Gastrocnemius medialis (tissue), 4 donors: ENCODE results near the gene ALDH1A2. TPM values are rescaled to one million over a fixed set of nuclear protein-coding genes. Genes with fewer than 3 reads are reported as not detected.

ENCODE experiments used
- ATAC-seq, 2 donors: fragments of 150-250 bp; one replicate each; pipeline ENCODE4 v1.9.1; 2016
- DNase-seq, 2 donors: peaks; one replicate each; pipeline ENCODE4 v3.0.0-alpha.2; 2019
- H3K27ac ChIP-seq, 4 donors: fragments of 200-600 bp; sonication (generic); 1 replicate in 1 of 4; 2 replicates in 3 of 4; pipeline ENCODE4 v1.5.1; 2016 to 2018; ENCODE audit warnings: mild to moderate bottlenecking in 2 of 4, moderate library complexity in 1 of 4
- H3K27me3 ChIP-seq, 3 donors: fragments of 200-600 bp; sonication (generic) in 2 of 3; 1 replicate in 1 of 3; 2 replicates in 2 of 3; pipeline versions ENCODE4 v1.5.1 to v1.6.0; 2016 to 2019; ENCODE audit warnings: mild to moderate bottlenecking in 1 of 3, moderate library complexity in 1 of 3
- H3K36me3 ChIP-seq, 2 donors: fragments of 200-600 bp; sonication (generic) in 1 of 2; one replicate each; pipeline ENCODE4 v1.5.1; 2017 to 2018
- H3K4me1 ChIP-seq, 2 donors: fragments of 200-600 bp; sonication (generic) in 1 of 2; one replicate each; pipeline ENCODE4 v1.5.1; 2016 to 2017; ENCODE audit warnings: mild to moderate bottlenecking in 2 of 2
- H3K4me3 ChIP-seq, 4 donors: fragments of 200-600 bp; sonication (generic) in 3 of 4; 1 replicate in 1 of 4; 2 replicates in 3 of 4; pipeline ENCODE4 v1.5.1; 2016 to 2019; ENCODE audit warnings: mild to moderate bottlenecking in 2 of 4
- H3K9me3 ChIP-seq, 3 donors: fragments of 200-600 bp; sonication (generic) in 2 of 3; 1 replicate in 1 of 3; 2 replicates in 2 of 3; pipeline ENCODE4 v1.5.1; 2016 to 2019
- POLR2A ChIP-seq, 2 donors: fragments of 450-650 bp; IDR thresholded peaks; one replicate each; pipeline ENCODE4 v1.6.1; 2017; ENCODE audit warnings: antibody characterized with exemption in 2 of 2, mild to moderate bottlenecking in 2 of 2, moderate library complexity in 2 of 2
- in situ Hi-C, 4 donors: fragments of 200-750 bp; cut with MboI; loops; one replicate each; pipeline versions ENCODE4 v1.15.0 to v1.8.0; 2017; ENCODE audit warnings: low sequenced_read_pairs in 4 of 4
- intact Hi-C: fragments of 100-400 bp; cut with DNase I; formaldehyde crosslinking; loops from one replicate; pipeline ENCODE4 v1.15.1; 2023; ENCODE audit warnings: low total_unique reads
- total RNA-seq, 4 donors: library from RNA; depleted of rRNA; stranded (reverse); fragments of >200 nt; gene quantifications; one replicate each; pipeline versions ENCODE4 v1.1.0 to v1.2.3, GENCODE V29; 2016
- TF ChIP-seq, protein P1 (sequence below), 5 experiments: fragments of 450-650 bp in 3 of 5; fragments of 200-600 bp in 2 of 5; sonication (generic) in 2 of 5; IDR thresholded peaks in 4 of 5; conservative IDR thresholded peaks in 1 of 5; 1 replicate in 4 of 5; 2 replicates in 1 of 5; pipeline ENCODE4 v1.5.1; 2016 to 2019; ENCODE audit warnings: antibody characterized with exemption in 5 of 5, mild to moderate bottlenecking in 3 of 5, moderate library complexity in 3 of 5

ALDH1A2 gene
- total RNA-seq, 4 donors from 2014 or later: 3.5 to 26.7 (median 5.8) TPM

GRCh38 chr15:57925650-57926049, 139.9 kb downstream of the ALDH1A2 start:
- TF ChIP-seq, protein P1, sequence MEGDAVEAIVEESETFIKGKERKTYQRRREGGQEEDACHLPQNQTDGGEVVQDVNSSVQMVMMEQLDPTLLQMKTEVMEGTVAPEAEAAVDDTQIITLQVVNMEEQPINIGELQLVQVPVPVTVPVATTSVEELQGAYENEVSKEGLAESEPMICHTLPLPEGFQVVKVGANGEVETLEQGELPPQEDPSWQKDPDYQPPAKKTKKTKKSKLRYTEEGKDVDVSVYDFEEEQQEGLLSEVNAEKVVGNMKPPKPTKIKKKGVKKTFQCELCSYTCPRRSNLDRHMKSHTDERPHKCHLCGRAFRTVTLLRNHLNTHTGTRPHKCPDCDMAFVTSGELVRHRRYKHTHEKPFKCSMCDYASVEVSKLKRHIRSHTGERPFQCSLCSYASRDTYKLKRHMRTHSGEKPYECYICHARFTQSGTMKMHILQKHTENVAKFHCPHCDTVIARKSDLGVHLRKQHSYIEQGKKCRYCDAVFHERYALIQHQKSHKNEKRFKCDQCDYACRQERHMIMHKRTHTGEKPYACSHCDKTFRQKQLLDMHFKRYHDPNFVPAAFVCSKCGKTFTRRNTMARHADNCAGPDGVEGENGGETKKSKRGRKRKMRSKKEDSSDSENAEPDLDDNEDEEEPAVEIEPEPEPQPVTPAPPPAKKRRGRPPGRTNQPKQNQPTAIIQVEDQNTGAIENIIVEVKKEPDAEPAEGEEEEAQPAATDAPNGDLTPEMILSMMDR (IDR thresholded peaks at IDR 0.05 in 4 of 5, conservative IDR thresholded peaks at IDR 0.05 in 1 of 5): no peak
- TF ChIP-seq POLR2A (IDR thresholded peaks at IDR 0.05): no peak
- ATAC-seq (no peak), DNase-seq (no peak)
- peaks cover 15 to 27% of the 10 kb centered on the region in 2 donors for H3K4me1 ChIP-seq
- no peak overlapping the region for H3K27ac ChIP-seq
- no peaks in the 10 kb centered on the region for H3K9me3 ChIP-seq
- no peak overlapping the region for H3K4me3 ChIP-seq
- H3K27me3 ChIP-seq: no peaks in the 10 kb centered on the region
- no peaks in the 10 kb centered on the region for H3K36me3 ChIP-seq
- intact Hi-C loops: no loop called here
- in situ Hi-C loops: no loop called here

DNA sequence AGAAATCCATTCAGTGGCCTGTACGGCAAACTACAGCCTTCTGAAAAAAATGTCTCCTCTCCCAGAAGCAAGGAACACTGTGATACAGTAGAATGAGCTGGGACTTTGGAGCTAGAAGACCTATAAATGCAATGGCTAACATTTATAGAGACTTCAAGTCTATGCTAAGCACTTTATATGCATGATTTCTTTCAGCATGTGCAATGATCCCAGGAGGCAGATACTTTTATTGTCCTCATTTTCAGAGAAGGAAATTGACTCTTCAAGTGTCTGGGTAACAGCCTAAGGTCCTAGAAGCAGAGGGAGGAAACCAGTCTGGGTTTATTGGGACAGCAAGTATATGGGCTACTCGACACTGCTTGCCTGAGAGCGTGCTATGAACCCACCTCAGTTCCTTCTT, 140.9 kb downstream of the ALDH1A2 start:
- Histone ChIP-seq H3K4me1 (peaks cover 15 to 27% of the 10 kb centered on the region in 2 donors), H3K27ac (peak overlapping the region in 1 of 4 donors; percentile 64), H3K36me3 (no peaks in the 10 kb centered on the region), H3K27me3 (no peaks in the 10 kb centered on the region), H3K4me3 (no peak overlapping the region), H3K9me3 (no peaks in the 10 kb centered on the region)
- in situ Hi-C loops (no loop called here), intact Hi-C loops (no loop called here)
- no peak for TF ChIP-seq POLR2A (IDR thresholded peaks at IDR 0.05)
- TF ChIP-seq, protein P1 (IDR thresholded peaks at IDR 0.05 in 4 of 5, conservative IDR thresholded peaks at IDR 0.05 in 1 of 5): no peak
- DNase-seq: no peak
- ATAC-seq: no peak

- DNase-seq (peak in 1 of 2 donors; percentile 39), ATAC-seq (peak in 1 of 2 donors; percentile 24)
- Histone ChIP-seq H3K4me1 (peaks cover 15 to 27% of the 10 kb centered on the region in 2 donors), H3K9me3 (no peaks in the 10 kb centered on the region), H3K4me3 (no peak overlapping the region), H3K27ac (peak overlapping the region; percentile 13 to 73 (median 52)), H3K36me3 (no peaks in the 10 kb centered on the region), H3K27me3 (no peaks in the 10 kb centered on the region)
- in situ Hi-C loops (no loop called here), intact Hi-C loops (no loop called here)
- TF ChIP-seq POLR2A (IDR thresholded peaks at IDR 0.05): no peak
- TF ChIP-seq, protein P1 (IDR thresholded peaks at IDR 0.05 in 4 of 5, conservative IDR thresholded peaks at IDR 0.05 in 1 of 5): no peak
Measured at GRCh38 chr15:57923750-57924149, 141.8 kb downstream of the ALDH1A2 start.

DNA sequence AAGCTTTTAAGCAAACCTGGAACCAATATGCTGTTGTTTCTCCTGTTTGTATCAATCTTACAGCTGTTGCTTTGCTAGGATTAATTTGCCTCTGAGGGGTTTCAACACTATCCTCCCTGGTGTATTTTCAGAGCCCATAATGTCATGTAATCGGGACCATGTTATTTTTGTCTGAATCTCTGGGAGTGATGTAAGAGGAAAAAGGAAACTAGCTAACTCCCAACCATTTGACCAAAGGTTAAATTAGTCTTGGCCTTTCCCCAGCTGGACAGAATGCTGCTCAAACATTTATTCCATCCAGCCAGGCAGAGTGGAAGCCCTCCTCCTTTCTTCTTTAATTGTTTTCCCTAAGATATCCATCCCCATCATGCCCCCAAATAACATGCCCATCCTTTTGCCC, 142.2 kb downstream of the ALDH1A2 start:
- H3K27ac ChIP-seq: peak overlapping the region; percentile 13 to 73 (median 52)
- ATAC-seq (peak; percentile 78 to 85), DNase-seq (no peak)
- peaks cover 15 to 27% of the 10 kb centered on the region in 2 donors for H3K4me1 ChIP-seq
- no peaks in the 10 kb centered on the region for H3K36me3 ChIP-seq
- in situ Hi-C loops: no loop called here
- no peaks in the 10 kb centered on the region for H3K27me3 ChIP-seq
- no peaks in the 10 kb centered on the region for H3K9me3 ChIP-seq
- TF ChIP-seq, protein P1 (IDR thresholded peaks at IDR 0.05 in 4 of 5, conservative IDR thresholded peaks at IDR 0.05 in 1 of 5): no peak
- TF ChIP-seq POLR2A (IDR thresholded peaks at IDR 0.05): no peak
- no peak overlapping the region for H3K4me3 ChIP-seq
- intact Hi-C loops: no loop called here

GRCh38 chr15:57922776-57923175, 142.7 kb downstream of the ALDH1A2 start:
- in situ Hi-C loops: no loop called here
- Histone ChIP-seq H3K27me3 (no peaks in the 10 kb centered on the region), H3K27ac (peak overlapping the region; percentile 13 to 73 (median 52)), H3K36me3 (no peaks in the 10 kb centered on the region), H3K9me3 (no peaks in the 10 kb centered on the region), H3K4me3 (no peak overlapping the region), H3K4me1 (peaks cover 15 to 27% of the 10 kb centered on the region in 2 donors)
- DNase-seq: peak in 1 of 2 donors; percentile 37
- peak; percentile 38 to 45 for ATAC-seq
- intact Hi-C loops: no loop called here
- TF ChIP-seq, protein P1 (IDR thresholded peaks at IDR 0.05 in 4 of 5, conservative IDR thresholded peaks at IDR 0.05 in 1 of 5): no peak
- no peak for TF ChIP-seq POLR2A (IDR thresholded peaks at IDR 0.05)
